Fibroblast of mammary gland (primary cell): ENCODE data around the gene C1orf21.

Source experiments
- DNase-seq: peaks from one replicate; pipeline ENCODE4 v3.0.0-alpha.2; 2010; ENCODE audit warnings: low read depth
- H3K4me3 ChIP-seq: 2 replicates; pipeline ENCODE4 v1.5.1; 2011; ENCODE audit warnings: low read depth, mild to moderate bottlenecking, low read length, moderate library complexity; ENCODE audit not compliant: control insufficient read depth
- CTCF ChIP-seq: conservative IDR thresholded peaks from 2 replicates; pipeline ENCODE4 v1.5.1; 2011; ENCODE audit warnings: low read depth, low read length, inconsistent platforms; ENCODE audit not compliant: control insufficient read depth, insufficient read depth

Gene C1orf21

GRCh38 chr1:184582411-184582810 is 195.6 kb downstream of the C1orf21 start:
- no peak for DNase-seq
- no peak for TF ChIP-seq CTCF
- H3K4me3 ChIP-seq, result no peak overlapping the region

- no peak for DNase-seq
- H3K4me3 ChIP-seq, result no peak overlapping the region
- TF ChIP-seq CTCF, result no peak
Observed at GRCh38 chr1:184583849-184584248, 197.0 kb downstream of the C1orf21 start.

GRCh38 chr1:184588701-184589100 is 201.9 kb downstream of the C1orf21 start:
- no peak for TF ChIP-seq CTCF
- no peak for DNase-seq
- no peak overlapping the region for H3K4me3 ChIP-seq

GRCh38 chr1:184590163-184590750 is 203.4 kb downstream of the C1orf21 start:
- H3K4me3 ChIP-seq, result no peak overlapping the region
- TF ChIP-seq CTCF, result no peak
- no peak for DNase-seq

GRCh38 chr1:184593597-184593996 is 206.8 kb downstream of the C1orf21 start:
- H3K4me3 ChIP-seq, result no peak overlapping the region
- no peak for TF ChIP-seq CTCF
- no peak for DNase-seq

- DNase-seq, result peak; percentile 84
- no peak overlapping the region for H3K4me3 ChIP-seq
- TF ChIP-seq CTCF, result no peak
Observed at GRCh38 chr1:184595596-184595995, 208.8 kb downstream of the C1orf21 start.
